Mesendoderm (in vitro differentiated cells): ENCODE results near the gene SLC7A9.
"Not testable (repeated sequence)": the region's sequence is repeated elsewhere in the genome, so short reads cannot be mapped to it uniquely, and the experiment has no call there.

Experiments used
- DNase-seq: peaks from one replicate; pipeline ENCODE4 v3.0.0; 2013
- H2AK5ac ChIP-seq: 2 replicates; pipeline ENCODE4 v1.6.1; 2013; ENCODE audit warnings: low read length, inconsistent platforms
- H2BK120ac ChIP-seq: 2 replicates; pipeline ENCODE4 v1.6.1; 2013; ENCODE audit warnings: low read depth, mild to moderate bottlenecking, low read length, moderate library complexity, mixed read lengths
- H2BK15ac ChIP-seq: replicated peaks from 2 replicates; pipeline ENCODE4 v1.6.1; 2013; ENCODE audit warnings: low read depth, mild to moderate bottlenecking, moderate library complexity
- H2BK5ac ChIP-seq: 2 replicates; pipeline ENCODE4 v1.6.1; 2013; ENCODE audit warnings: low read length, inconsistent platforms
- H3K18ac ChIP-seq: 2 replicates; pipeline ENCODE4 v1.6.1; 2013; ENCODE audit warnings: mild to moderate bottlenecking, low read length, mixed read lengths
- H3K23ac ChIP-seq: one replicate; pipeline ENCODE4 v1.6.1; 2013; ENCODE audit warnings: low read length
- H3K27ac ChIP-seq: 2 replicates; pipeline ENCODE4 v1.5.1; 2013; ENCODE audit warnings: low read depth, mild to moderate bottlenecking, inconsistent platforms, low read length, moderate library complexity
- H3K27me3 ChIP-seq: 2 replicates; pipeline ENCODE4 v1.6.1; 2013; ENCODE audit warnings: low read length, control low read depth, mild to moderate bottlenecking, inconsistent platforms; ENCODE audit not compliant: insufficient read depth, poor library complexity
- H3K36me3 ChIP-seq: 2 replicates; pipeline ENCODE4 v1.6.1; 2013; ENCODE audit warnings: low read length, inconsistent platforms; ENCODE audit not compliant: control insufficient read depth, insufficient read depth
- H3K4ac ChIP-seq: one replicate; pipeline ENCODE4 v1.6.1; 2013; ENCODE audit warnings: low read depth, mild to moderate bottlenecking, low read length, moderate library complexity
- H3K4me1 ChIP-seq: 2 replicates; pipeline ENCODE4 v1.6.1; 2013; ENCODE audit warnings: low read depth, low read length, inconsistent platforms; ENCODE audit not compliant: control insufficient read depth
- H3K4me2 ChIP-seq: 2 replicates; pipeline ENCODE4 v1.6.1; 2013; ENCODE audit warnings: low read length
- H3K4me3 ChIP-seq: 2 replicates; pipeline ENCODE4 v1.5.1; 2013; ENCODE audit warnings: mild to moderate bottlenecking, low read length
- H3K56ac ChIP-seq: one replicate; pipeline ENCODE4 v1.6.1; 2013; ENCODE audit warnings: low read length
- H3K79me1 ChIP-seq: 2 replicates; pipeline ENCODE4 v1.6.1; 2013; ENCODE audit warnings: low read length, inconsistent platforms
- H3K79me2 ChIP-seq: 2 replicates; pipeline ENCODE4 v1.6.1; 2013; ENCODE audit warnings: mild to moderate bottlenecking, low read length; ENCODE audit not compliant: control insufficient read depth, insufficient read depth
- H3K9ac ChIP-seq: 2 replicates; pipeline ENCODE4 v1.6.1; 2013; ENCODE audit warnings: low read length, inconsistent platforms
- H4K5ac ChIP-seq: one replicate; pipeline ENCODE4 v1.6.1; 2013; ENCODE audit warnings: low read length
- H4K8ac ChIP-seq: one replicate; pipeline ENCODE4 v1.6.1; 2013; ENCODE audit warnings: low read depth, mild to moderate bottlenecking, control low read depth, low read length, moderate library complexity
- WGBS: extraction: QIAGEN DNeasy Blood & Tissue Kit; methylation state at CpG from one replicate; pipeline ENCODE4 v1.1.7; 2013; ENCODE audit warnings: low lambda C conversion rate, missing lambda C conversion rate; ENCODE audit not compliant: insufficient coverage; ENCODE audit errors: extremely low coverage; 5-methylcytosine and 5-hydroxymethylcytosine counted together

Gene SLC7A9

DNA sequence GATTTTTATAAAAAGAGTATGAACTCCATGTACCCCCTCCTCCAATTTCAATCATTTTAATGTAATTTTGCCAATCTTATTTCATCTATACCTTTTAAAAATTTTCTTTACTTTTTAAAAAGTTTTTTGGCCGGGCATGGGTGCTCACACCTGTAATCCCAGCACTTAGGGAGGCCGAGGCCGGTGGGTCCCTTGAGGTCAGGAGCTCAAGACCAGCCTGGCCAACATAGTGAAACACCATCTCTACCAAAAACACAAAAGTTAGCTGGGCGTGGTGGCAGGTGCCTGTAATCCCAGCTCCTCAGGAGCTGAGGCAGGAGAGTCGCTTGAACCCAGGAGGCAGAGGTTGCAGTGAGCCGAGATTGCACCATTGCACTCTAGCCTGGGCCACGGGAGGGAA, 36.2 kb downstream of the SLC7A9 start:
- not testable (repeated sequence) for H3K18ac ChIP-seq, H3K79me2 ChIP-seq, H2BK5ac ChIP-seq, H4K5ac ChIP-seq, H3K79me1 ChIP-seq, H3K9ac ChIP-seq, H3K27me3 ChIP-seq, H2BK15ac ChIP-seq, H3K4ac ChIP-seq, H2AK5ac ChIP-seq, H4K8ac ChIP-seq, H3K23ac ChIP-seq, H3K56ac ChIP-seq, H3K36me3 ChIP-seq, H3K27ac ChIP-seq, DNase-seq, H2BK120ac ChIP-seq, H3K4me2 ChIP-seq, H3K4me1 ChIP-seq, H3K4me3 ChIP-seq
- WGBS: no CpG with 5 or more reads among the region's 7 CpGs

DNA sequence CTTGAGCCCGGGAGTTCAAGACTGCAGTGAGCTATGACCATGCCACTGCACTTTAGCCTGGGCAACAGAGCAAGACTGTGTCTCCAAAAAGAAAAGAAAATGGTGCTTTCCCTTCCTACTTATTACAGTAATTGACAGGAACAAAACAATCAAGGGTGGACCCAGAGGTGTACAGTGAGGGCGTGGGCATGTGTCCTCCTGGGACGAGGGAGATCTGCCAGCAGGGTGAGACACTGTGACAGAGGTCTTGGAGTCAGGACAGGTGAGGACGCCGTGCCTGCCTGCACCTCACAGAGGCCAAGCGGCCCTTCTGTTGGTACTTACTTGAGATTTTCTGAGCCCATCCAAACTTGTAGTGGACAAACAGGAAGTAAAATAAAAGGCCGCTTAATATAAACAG, 36.7 kb downstream of the SLC7A9 start:
- WGBS: no CpG with 5 or more reads among the region's 7 CpGs
- not testable (repeated sequence) for H3K4me1 ChIP-seq, H3K4me3 ChIP-seq, H2BK120ac ChIP-seq, H3K23ac ChIP-seq, H3K18ac ChIP-seq, H3K4ac ChIP-seq, H3K56ac ChIP-seq, H2BK5ac ChIP-seq, H3K79me2 ChIP-seq, H3K27ac ChIP-seq, H4K5ac ChIP-seq, H3K9ac ChIP-seq, H2AK5ac ChIP-seq, H3K36me3 ChIP-seq, H3K79me1 ChIP-seq, H2BK15ac ChIP-seq, H3K27me3 ChIP-seq, H4K8ac ChIP-seq, DNase-seq, H3K4me2 ChIP-seq

GRCh38 chr19:32832094-32832493, 37.5 kb downstream of the SLC7A9 start:
- not testable (repeated sequence) for H3K9ac ChIP-seq, H3K27me3 ChIP-seq, H3K56ac ChIP-seq, H3K4ac ChIP-seq, H3K36me3 ChIP-seq, H4K8ac ChIP-seq, H3K18ac ChIP-seq, H2BK120ac ChIP-seq, H2BK15ac ChIP-seq, H3K79me2 ChIP-seq, H3K4me2 ChIP-seq, H2AK5ac ChIP-seq, H3K4me1 ChIP-seq, H2BK5ac ChIP-seq, H4K5ac ChIP-seq, H3K23ac ChIP-seq, H3K79me1 ChIP-seq, DNase-seq, H3K4me3 ChIP-seq, H3K27ac ChIP-seq
- WGBS: no CpG with 5 or more reads among the region's 12 CpGs

DNA sequence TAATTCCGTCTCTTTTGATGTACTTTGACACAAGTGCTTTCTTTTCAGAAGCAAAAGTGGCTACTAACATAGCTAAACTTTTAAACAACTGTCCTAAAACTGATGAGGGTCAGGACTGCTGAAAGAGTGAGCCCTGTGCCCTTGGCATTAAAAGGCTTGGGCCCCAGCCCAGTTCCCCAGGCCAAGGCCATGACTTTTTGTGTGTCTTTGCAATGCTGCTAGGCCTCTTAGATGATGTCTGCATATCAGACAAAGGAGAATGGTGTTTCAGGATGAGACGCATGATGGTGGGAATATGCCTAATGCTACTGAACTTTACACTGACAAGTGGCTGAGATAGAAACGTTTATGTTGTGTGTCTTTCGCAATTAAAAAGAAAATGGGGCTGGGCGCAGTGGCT, 38.0 kb downstream of the SLC7A9 start:
- H3K27me3 ChIP-seq: no peaks in the 10 kb centered on the region
- H3K36me3 ChIP-seq: no peaks in the 10 kb centered on the region
- H2AK5ac ChIP-seq: no peak overlapping the region
- H3K9ac ChIP-seq: no peak overlapping the region
- no peak overlapping the region for H2BK15ac ChIP-seq
- H4K8ac ChIP-seq: no peak overlapping the region
- H3K18ac ChIP-seq: no peak overlapping the region
- no peak overlapping the region for H3K4me2 ChIP-seq
- DNase-seq: no peak
- no peaks in the 10 kb centered on the region for H3K79me2 ChIP-seq
- H3K4ac ChIP-seq: no peak overlapping the region
- no peaks in the 10 kb centered on the region for H3K4me1 ChIP-seq
- no peak overlapping the region for H2BK120ac ChIP-seq
- H4K5ac ChIP-seq: no peak overlapping the region
- H3K79me1 ChIP-seq: no peaks in the 10 kb centered on the region
- no CpG with 5 or more reads among the region's 5 CpGs for WGBS
- H3K27ac ChIP-seq: no peak overlapping the region
- no peak overlapping the region for H3K56ac ChIP-seq
- H2BK5ac ChIP-seq: no peak overlapping the region
- no peak overlapping the region for H3K4me3 ChIP-seq
- no peak overlapping the region for H3K23ac ChIP-seq

DNA sequence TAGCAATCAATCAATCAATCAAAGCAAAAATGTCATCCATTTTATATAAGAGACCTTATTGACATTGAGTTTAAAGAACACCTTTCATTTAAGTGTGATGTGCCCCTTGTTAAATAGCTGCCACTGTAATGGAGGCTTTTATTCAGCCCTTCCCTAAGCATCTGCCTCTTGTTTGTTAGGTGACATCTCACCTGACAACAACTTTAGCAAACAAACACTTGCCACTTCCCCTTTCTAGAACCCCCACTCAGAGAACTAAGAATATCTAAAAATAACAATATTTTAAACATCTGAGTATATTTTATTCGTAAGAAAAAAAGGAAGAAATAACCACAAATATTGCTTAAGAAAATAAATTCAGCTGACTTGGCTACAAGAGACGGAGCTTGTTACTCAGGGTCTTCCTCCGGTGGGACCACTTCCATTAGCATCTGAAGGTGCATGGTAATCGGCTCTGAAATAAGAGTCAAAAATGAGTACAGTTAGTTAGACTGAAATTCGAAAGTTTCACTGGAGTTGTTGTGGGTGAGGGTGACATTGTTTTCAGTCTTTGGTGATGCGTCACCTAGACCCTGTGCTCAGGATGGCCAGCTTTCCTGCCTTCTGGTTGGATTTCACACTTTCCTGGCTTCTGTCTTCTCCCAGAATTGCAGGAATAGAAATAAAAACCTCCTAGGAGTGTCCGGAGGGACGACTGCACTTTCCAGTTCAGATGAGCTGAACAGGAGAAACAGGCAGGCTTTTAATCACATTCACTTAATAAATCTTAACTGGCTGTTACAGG, 39.1 kb downstream of the SLC7A9 start:
- H4K5ac ChIP-seq: no peak overlapping the region
- H3K18ac ChIP-seq: no peak overlapping the region
- no peaks in the 10 kb centered on the region for H3K27me3 ChIP-seq
- H2AK5ac ChIP-seq: no peak overlapping the region
- H3K4me2 ChIP-seq: no peak overlapping the region
- no peaks in the 10 kb centered on the region for H3K79me2 ChIP-seq
- H3K4me1 ChIP-seq: no peaks in the 10 kb centered on the region
- H3K36me3 ChIP-seq: no peaks in the 10 kb centered on the region
- no peak overlapping the region for H3K23ac ChIP-seq
- no peak overlapping the region for H2BK120ac ChIP-seq
- no peak overlapping the region for H3K9ac ChIP-seq
- no peak for DNase-seq
- no peak overlapping the region for H3K56ac ChIP-seq
- no peak overlapping the region for H3K27ac ChIP-seq
- H3K79me1 ChIP-seq: no peaks in the 10 kb centered on the region
- no peak overlapping the region for H3K4me3 ChIP-seq
- no CpG with 5 or more reads among the region's 8 CpGs for WGBS
- H2BK5ac ChIP-seq: no peak overlapping the region
- no peak overlapping the region for H4K8ac ChIP-seq
- no peak overlapping the region for H3K4ac ChIP-seq
- no peak overlapping the region for H2BK15ac ChIP-seq

DNA sequence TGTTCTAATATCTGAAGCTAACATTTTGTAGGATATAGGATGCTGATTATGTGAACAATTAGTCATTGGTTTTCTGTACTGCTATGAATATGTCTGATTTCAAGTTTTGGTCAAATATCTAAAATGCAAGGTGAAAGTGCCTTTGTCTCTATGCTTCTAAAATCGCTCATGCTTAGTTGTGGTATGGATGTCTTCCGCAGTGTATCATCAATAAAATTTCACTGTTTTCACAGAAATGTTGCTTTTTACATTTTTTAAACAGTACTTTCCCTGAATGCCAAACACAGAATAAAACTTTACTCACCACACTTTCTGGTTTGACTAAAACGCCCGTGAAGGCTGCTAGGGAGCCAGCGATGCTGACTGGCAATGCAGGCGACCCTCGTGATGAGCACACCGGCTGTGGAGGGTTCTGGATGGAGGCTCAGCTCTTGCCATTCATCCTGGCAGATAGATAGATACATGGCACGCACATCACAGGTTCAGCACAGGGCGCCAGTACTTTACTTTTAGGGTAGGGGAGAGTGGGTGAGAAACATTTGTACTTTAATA, 40.1 kb downstream of the SLC7A9 start:
- H3K4me2 ChIP-seq: no peak overlapping the region
- H2BK120ac ChIP-seq: no peak overlapping the region
- no peaks in the 10 kb centered on the region for H3K79me1 ChIP-seq
- H2BK5ac ChIP-seq: no peak overlapping the region
- no peak overlapping the region for H4K8ac ChIP-seq
- H3K4me3 ChIP-seq: no peak overlapping the region
- no peaks in the 10 kb centered on the region for H3K27me3 ChIP-seq
- H3K9ac ChIP-seq: no peak overlapping the region
- no peak overlapping the region for H3K56ac ChIP-seq
- no peaks in the 10 kb centered on the region for H3K4me1 ChIP-seq
- H3K4ac ChIP-seq: no peak overlapping the region
- WGBS: no CpG with 5 or more reads among the region's 10 CpGs
- no peaks in the 10 kb centered on the region for H3K79me2 ChIP-seq
- H2BK15ac ChIP-seq: no peak overlapping the region
- no peak overlapping the region for H3K27ac ChIP-seq
- no peak overlapping the region for H4K5ac ChIP-seq
- no peak overlapping the region for H2AK5ac ChIP-seq
- no peaks in the 10 kb centered on the region for H3K36me3 ChIP-seq
- no peak for DNase-seq
- H3K18ac ChIP-seq: no peak overlapping the region
- H3K23ac ChIP-seq: no peak overlapping the region
